HFF-Myc (cell line): ENCODE measurements around the gene DLD.

Experiments used
- DNase-seq: peaks from one replicate; pipeline ENCODE4 v3.0.0-alpha.2; 2011; ENCODE audit warnings: low read depth; ENCODE audit errors: extremely low read depth
- H3K4me3 ChIP-seq: replicated peaks from 2 replicates; pipeline ENCODE4 v1.5.1; 2011; ENCODE audit warnings: low read depth, mild to moderate bottlenecking, control low read depth, low read length
- CTCF ChIP-seq: IDR thresholded peaks from 2 replicates; pipeline ENCODE4 v1.5.1; 2012; ENCODE audit warnings: mild to moderate bottlenecking, low read depth, low read length, control low read depth; ENCODE audit errors: missing control alignments

DLD gene

GRCh38 chr7:107926481-107926880, 35.5 kb downstream of the DLD start:
- H3K4me3 ChIP-seq: no peak overlapping the region
- no peak for DNase-seq
- TF ChIP-seq CTCF: no peak

- no peak overlapping the region for H3K4me3 ChIP-seq
- DNase-seq: no peak
- TF ChIP-seq CTCF: no peak
Observed at GRCh38 chr7:107931740-107932515, 40.9 kb downstream of the DLD start.

GRCh38 chr7:107932805-107933204, 41.8 kb downstream of the DLD start:
- no peak overlapping the region for H3K4me3 ChIP-seq
- no peak for DNase-seq
- no peak for TF ChIP-seq CTCF

GRCh38 chr7:107933386-107934013, 42.5 kb downstream of the DLD start:
- no peak overlapping the region for H3K4me3 ChIP-seq
- DNase-seq: no peak
- no peak for TF ChIP-seq CTCF

GRCh38 chr7:107934991-107935770, 44.2 kb downstream of the DLD start:
- no peak for DNase-seq
- no peak overlapping the region for H3K4me3 ChIP-seq
- no peak for TF ChIP-seq CTCF

- H3K4me3 ChIP-seq: no peak overlapping the region
- TF ChIP-seq CTCF: no peak
- DNase-seq: no peak
Observed at GRCh38 chr7:107936312-107936711, 45.3 kb downstream of the DLD start.
